Loucy (cell line): ENCODE results near the gene DCAF11.

ENCODE experiments used
- H2AFZ ChIP-seq: fragments of 200-600 bp; sonication (generic); 2 replicates; pipeline ENCODE4 v1.6.0; 2016; ENCODE audit warnings: antibody characterized with exemption, mild to moderate bottlenecking, low read length, moderate library complexity
- H3F3A ChIP-seq: fragments of 200-600 bp; 2 replicates; pipeline ENCODE4 v1.6.0; 2016; ENCODE audit warnings: antibody characterized with exemption, low read depth, mild to moderate bottlenecking
- H3K27me3 ChIP-seq: fragments of 200-600 bp; sonication (generic); 2 replicates; pipeline ENCODE4 v1.6.1; 2014; ENCODE audit warnings: low read length, mild to moderate bottlenecking; ENCODE audit not compliant: insufficient read depth, poor library complexity, severe bottlenecking
- H3K36me3 ChIP-seq: fragments of 200-600 bp; sonication (generic); 2 replicates; pipeline ENCODE4 v1.6.1; 2016; ENCODE audit warnings: low read length; ENCODE audit not compliant: insufficient read depth
- H3K4me1 ChIP-seq: fragments of 200-600 bp; sonication (generic); 2 replicates; pipeline ENCODE4 v1.5.1; 2014; ENCODE audit warnings: low read length, mild to moderate bottlenecking; ENCODE audit not compliant: insufficient read depth, poor library complexity, severe bottlenecking
- H3K4me2 ChIP-seq: fragments of 200-600 bp; sonication (generic); 2 replicates; pipeline ENCODE4 v1.6.0; 2014; ENCODE audit warnings: antibody characterized with exemption, low read length, low read depth, mild to moderate bottlenecking; ENCODE audit not compliant: poor library complexity, severe bottlenecking
- H3K4me3 ChIP-seq: fragments of 200-600 bp; sonication (generic); 2 replicates; pipeline ENCODE4 v1.5.1; 2014; ENCODE audit warnings: low read length, mild to moderate bottlenecking, mixed read lengths; ENCODE audit not compliant: poor library complexity, severe bottlenecking
- H3K79me2 ChIP-seq: fragments of 200-600 bp; sonication (generic); 2 replicates; pipeline ENCODE4 v1.6.1; 2014; ENCODE audit warnings: low read length; ENCODE audit not compliant: insufficient read depth
- H3K9ac ChIP-seq: fragments of 200-600 bp; sonication (generic); 2 replicates; pipeline ENCODE4 v1.6.0; 2014; ENCODE audit warnings: mild to moderate bottlenecking, low read depth, low read length, moderate library complexity; ENCODE audit not compliant: poor library complexity, severe bottlenecking
- H3K9me2 ChIP-seq: fragments of 200-600 bp; sonication (generic); replicated peaks from 2 replicates; pipeline ENCODE4 v1.6.1; 2016; ENCODE audit warnings: low read depth, low read length, mixed read lengths
- H3K9me3 ChIP-seq: fragments of 200-600 bp; sonication (generic); 2 replicates; pipeline ENCODE4 v1.6.1; 2014; ENCODE audit warnings: mild to moderate bottlenecking, antibody characterized with exemption, low read length, low read depth; ENCODE audit not compliant: insufficient read depth
- H4K20me1 ChIP-seq: fragments of 200-600 bp; sonication (generic); 2 replicates; pipeline ENCODE4 v1.6.0; 2014; ENCODE audit warnings: antibody characterized with exemption, low read length, mild to moderate bottlenecking; ENCODE audit not compliant: insufficient read depth, poor library complexity, severe bottlenecking
- CTCF ChIP-seq: fragments of 200-600 bp; sonication (generic); conservative IDR thresholded peaks from 2 replicates; pipeline ENCODE4 v1.5.1; 2014; ENCODE audit warnings: mild to moderate bottlenecking, antibody characterized with exemption, low read length
- EZH2phosphoT487 ChIP-seq: fragments of 200-600 bp; IDR thresholded peaks from 2 replicates; pipeline ENCODE4 v1.6.1; 2018; ENCODE audit warnings: antibody characterized with exemption, mild to moderate bottlenecking, moderate library complexity, borderline replicate concordance

Gene DCAF11

GRCh38 chr14:24066496-24067132 lies 48.0 kb upstream of the DCAF11 start:
- Histone ChIP-seq H4K20me1 (no peaks in the 10 kb centered on the region), H3K79me2 (no peaks in the 10 kb centered on the region), H3K4me3 (no peak overlapping the region), H3K4me2 (no peak overlapping the region), H3F3A (no peaks in the 10 kb centered on the region), H3K4me1 (no peaks in the 10 kb centered on the region), H3K9me2 (no peaks in the 10 kb centered on the region), H3K27me3 (no peaks in the 10 kb centered on the region), H3K36me3 (no peaks in the 10 kb centered on the region), H3K9ac (no peak overlapping the region), H2AFZ (no peak overlapping the region), H3K9me3 (no peaks in the 10 kb centered on the region)
- TF ChIP-seq EZH2phosphoT487 (no peak), CTCF (no peak)

- no peaks in the 10 kb centered on the region for H3K4me1 ChIP-seq
- H2AFZ ChIP-seq = no peak overlapping the region
- no peak overlapping the region for H3K9ac ChIP-seq
- H3F3A ChIP-seq = no peaks in the 10 kb centered on the region
- no peaks in the 10 kb centered on the region for H3K27me3 ChIP-seq
- H3K4me2 ChIP-seq = no peak overlapping the region
- H3K79me2 ChIP-seq = no peaks in the 10 kb centered on the region
- H4K20me1 ChIP-seq = no peaks in the 10 kb centered on the region
- no peak overlapping the region for H3K4me3 ChIP-seq
- TF ChIP-seq CTCF (no peak), EZH2phosphoT487 (no peak)
- H3K9me3 ChIP-seq = no peaks in the 10 kb centered on the region
- no peaks in the 10 kb centered on the region for H3K9me2 ChIP-seq
- H3K36me3 ChIP-seq = no peaks in the 10 kb centered on the region
These were observed 47.2 kb upstream of the DCAF11 start for GRCh38 chr14:24067133-24068082.

GRCh38 chr14:24068711-24069410 lies 45.7 kb upstream of the DCAF11 start:
- Histone ChIP-seq H4K20me1 (no peaks in the 10 kb centered on the region), H3K36me3 (no peaks in the 10 kb centered on the region), H2AFZ (no peak overlapping the region), H3K4me3 (no peak overlapping the region), H3F3A (no peaks in the 10 kb centered on the region), H3K9ac (no peak overlapping the region), H3K4me1 (no peaks in the 10 kb centered on the region), H3K79me2 (no peaks in the 10 kb centered on the region), H3K9me2 (no peaks in the 10 kb centered on the region), H3K9me3 (no peaks in the 10 kb centered on the region), H3K27me3 (no peaks in the 10 kb centered on the region), H3K4me2 (no peak overlapping the region)
- TF ChIP-seq CTCF = no peak
- no peak for TF ChIP-seq EZH2phosphoT487
